Measurements from ENCODE around the gene C2orf76. TPM values are rescaled to one million over a fixed set of nuclear protein-coding genes. Genes with fewer than 3 reads are reported as not detected.

Gene C2orf76
- total RNA-seq, 1 donor from 2014 or later, result 3.0 TPM

DNA sequence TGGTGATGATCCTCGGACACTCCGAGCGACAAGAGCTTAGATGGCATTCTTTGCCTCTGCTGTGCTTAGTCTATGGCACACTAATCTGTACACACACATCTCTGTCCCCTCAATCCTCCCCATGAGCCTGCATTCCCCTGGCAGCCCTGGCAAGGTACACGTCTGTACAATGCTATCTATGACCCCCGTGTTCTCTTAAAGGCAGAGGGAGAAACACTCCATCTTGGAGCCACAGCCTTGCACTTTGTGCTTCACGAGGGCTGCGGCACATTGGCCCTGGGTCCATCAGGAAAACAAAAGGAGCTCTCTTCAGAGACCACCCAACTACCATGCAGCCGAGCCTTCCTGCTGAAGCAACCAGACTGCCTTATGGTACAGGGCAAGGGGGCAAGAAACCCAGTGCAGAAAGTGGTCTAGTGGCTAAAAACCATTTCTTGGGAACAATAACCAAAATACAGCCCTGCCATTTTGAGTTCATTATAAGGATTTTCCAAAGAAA, 100.5 kb downstream of the C2orf76 start:
- ATAC-seq, result no peak
- peak; percentile 29 for DNase-seq (ENCODE audit: low spot score)

GRCh38 chr2:119265693-119266066, 101.0 kb downstream of the C2orf76 start:
- no peak for ATAC-seq
- DNase-seq (ENCODE audit: low spot score), result no peak

DNA sequence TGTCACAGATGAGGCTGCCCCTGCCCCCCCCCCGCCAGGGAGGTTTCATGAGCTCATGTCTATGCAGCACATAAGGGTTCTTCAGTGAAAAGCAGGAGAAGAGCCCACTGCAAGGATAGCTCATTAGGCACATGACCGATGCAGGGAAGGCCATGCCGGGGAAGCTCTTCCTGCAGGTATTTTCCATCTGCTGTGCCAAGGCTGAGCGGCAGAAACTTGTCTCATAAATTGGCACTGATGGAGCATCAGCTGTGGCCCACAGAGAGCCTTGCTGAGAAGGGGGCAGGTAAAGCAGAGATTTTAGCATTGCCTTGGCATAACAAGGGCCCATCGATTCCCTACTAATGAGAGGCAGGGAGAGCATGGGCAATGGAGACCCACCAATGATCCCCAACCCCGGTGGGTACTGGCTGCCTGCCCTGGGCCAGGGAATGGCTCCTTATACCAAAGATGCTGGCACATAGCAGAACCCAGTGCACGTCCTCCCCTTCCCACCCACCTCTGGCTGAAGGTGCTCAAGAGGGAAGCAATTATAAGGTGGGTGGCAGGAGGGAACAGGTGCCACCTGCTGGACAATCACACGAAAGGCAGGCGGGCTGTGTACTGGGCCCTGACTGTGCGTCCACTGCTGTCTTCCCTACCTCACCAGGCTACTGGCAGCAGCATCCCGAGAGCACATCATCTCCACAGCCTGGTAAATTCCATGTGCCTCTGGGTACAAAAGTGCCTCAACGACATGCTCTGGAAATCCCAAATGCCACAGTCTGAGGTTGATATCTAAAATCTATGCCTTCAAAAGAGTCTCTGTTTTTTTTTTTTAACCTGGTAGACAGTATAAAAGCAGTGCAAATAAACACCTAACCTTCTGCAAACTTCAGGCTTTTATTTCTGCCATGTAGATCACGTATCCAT, 101.6 kb downstream of the C2orf76 start:
- DNase-seq (ENCODE audit: low spot score) (peak; percentile 56), ATAC-seq (peak; percentile 91)

- DNase-seq (ENCODE audit: low spot score) (no peak), ATAC-seq (no peak)
Observed at GRCh38 chr2:119263656-119264055, 103.0 kb downstream of the C2orf76 start.

- DNase-seq (ENCODE audit: low spot score) (no peak), ATAC-seq (no peak)
Observed at GRCh38 chr2:119263025-119263424, 103.6 kb downstream of the C2orf76 start.

DNA sequence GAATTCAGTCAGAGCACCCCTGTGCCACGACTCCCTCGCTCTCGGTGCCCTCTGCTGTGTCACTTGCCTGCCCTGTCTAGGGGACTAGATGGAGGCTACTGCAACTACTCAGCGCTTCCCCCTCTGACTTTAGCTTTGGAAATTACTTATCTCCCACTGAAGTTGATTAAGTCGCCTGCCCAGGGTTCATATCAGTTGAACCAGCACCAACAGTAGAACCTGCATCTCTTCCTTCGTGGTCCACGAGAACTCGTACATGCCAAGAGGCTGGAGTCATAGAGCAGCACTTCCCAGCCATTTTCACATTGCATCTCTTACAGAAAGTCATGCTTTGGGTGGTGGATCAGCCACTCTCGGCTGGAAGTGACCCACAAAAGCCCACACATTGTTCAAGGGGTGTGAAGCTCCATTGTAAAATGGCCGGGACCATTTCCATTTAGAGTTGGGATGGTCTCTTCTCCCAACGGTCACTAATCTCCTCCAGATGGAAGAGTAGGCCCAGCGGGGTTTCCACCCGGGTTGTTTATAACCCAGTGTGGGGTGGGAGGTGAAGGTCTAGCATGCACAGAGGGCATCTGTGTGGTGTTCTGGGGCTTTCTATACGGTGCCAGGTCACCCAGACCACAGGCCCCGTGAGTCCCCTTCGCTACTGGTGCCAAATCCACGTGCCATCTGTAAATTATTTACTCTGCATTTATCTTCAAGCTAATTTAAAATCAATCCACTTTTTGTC, 105.0 kb downstream of the C2orf76 start:
- DNase-seq (ENCODE audit: low spot score) (no peak), ATAC-seq (no peak)

DNA sequence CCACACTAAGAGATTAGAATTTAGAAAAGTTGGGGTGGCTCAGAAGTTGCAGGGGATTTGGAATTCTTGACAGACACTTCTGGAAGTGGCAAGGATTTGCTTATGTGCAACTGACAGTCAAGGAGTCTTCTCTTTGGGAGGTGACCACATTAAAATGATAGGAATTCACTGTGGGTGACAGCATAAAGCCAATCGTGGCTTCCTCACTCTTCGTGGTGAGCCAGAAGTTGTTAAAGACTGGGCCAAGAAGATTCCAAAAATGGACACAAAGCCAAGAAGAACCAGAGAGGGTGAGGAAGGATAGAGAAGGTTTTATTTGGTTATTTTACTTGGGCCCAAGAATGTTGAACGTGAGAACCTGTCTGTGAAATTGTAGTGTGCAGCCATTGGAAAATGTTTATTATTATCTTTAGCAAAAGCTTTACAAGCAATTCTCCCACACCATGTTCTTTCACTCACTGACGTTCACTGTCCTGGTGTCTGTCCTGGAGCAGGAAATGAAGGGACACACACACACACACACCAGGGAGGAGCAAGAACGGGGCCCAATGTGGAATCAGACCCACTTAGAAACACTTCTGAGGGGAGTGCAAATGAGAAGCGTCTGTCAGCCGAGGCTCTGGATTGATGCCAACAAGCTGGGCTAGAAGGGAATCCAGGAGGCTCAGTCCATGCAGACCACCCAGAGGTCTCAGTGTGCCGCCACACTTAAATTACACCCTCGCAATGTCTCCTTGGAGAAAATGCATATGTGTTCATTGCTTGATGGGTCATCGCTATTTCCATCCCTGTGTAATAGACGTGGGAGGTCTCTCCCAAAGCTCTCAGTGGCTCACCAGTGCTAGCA, 105.8 kb downstream of the C2orf76 start:
- DNase-seq (ENCODE audit: low spot score) (no peak), ATAC-seq (no peak)

GRCh38 chr2:119259296-119259860, 107.3 kb downstream of the C2orf76 start:
- ATAC-seq (no peak), DNase-seq (ENCODE audit: low spot score) (no peak)

GRCh38 chr2:119257198-119257597, 109.4 kb downstream of the C2orf76 start:
- no peak for ATAC-seq
- DNase-seq (ENCODE audit: low spot score), result no peak

DNA sequence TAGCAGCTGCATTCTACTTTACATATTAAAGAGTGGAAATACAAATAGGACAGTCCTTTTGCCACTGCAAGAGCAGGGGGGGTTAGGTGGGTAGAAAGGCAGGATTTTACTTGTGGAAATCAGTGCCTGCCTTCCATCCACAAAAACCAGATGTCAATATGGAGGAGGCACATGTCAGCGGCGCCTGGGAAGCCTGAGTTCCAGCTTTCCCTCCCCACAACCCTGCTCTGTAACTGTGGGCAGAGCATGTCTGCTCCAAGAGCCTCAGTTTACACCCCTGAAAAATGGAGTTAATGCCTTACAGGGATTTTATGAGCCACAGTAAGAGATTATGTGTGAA, 110.1 kb downstream of the C2orf76 start:
- DNase-seq (ENCODE audit: low spot score) (no peak), ATAC-seq (no peak)

DNA sequence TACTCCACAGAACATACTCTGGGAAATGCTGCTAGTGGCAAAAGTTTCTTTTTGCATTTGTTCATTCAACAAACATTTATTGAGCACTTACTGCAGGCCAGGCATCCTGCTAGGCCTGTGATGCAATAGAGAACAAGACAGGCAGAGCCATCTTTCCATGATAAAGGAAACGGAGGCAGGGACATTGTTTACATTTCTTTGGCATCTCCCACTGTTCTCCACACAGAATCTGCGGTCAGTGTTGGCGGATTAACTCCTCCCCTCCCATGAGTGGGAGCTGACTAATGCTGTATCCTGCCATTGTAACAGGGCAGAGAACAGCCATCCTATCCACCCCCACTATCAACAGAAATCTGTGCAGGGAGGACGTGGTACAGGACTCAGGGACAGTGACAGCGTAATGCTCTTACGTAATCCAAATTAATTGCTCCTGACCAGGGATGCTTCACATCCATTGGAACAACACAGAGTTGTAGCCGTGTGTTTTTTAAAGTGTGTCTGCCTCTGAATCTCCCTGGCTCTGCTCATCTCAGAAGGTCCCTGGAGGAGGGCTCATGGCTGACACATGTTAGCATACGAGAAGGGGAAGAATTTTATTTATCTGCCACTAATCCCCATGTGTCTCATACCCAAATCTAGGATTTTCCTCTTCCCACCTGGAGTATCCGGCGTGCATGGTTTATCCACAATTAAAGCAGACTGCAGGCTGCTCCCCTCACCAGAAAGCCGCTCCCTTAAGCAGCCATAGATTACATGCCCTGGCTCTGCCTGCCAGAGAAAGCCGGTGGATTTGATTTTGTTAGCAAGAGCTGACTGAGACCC, 110.7 kb downstream of the C2orf76 start:
- peak; percentile 64 for ATAC-seq
- DNase-seq (ENCODE audit: low spot score), result no peak

DNA sequence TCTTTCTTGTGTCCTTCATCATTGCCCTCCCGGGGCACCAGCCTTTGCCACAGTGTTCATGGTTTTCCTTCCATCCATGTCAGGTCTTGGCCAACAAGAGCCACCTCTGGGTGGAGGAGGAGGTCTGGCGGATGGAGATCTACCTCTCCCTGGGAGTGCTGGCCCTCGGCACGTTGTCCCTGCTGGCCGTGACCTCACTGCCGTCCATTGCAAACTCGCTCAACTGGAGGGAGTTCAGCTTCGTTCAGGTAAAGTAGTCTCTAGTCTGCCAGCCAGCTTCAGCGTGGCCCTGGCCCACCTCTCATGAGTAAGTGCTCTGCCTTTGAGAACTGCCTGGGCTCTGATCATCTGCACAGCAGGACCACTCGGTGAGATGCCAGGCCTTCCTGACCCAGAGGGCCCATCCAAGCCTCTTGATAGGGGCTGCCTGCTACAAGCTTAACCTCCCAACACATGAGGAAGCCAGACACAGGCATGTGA, 112.0 kb downstream of the C2orf76 start:
- no peak for ATAC-seq
- no peak for DNase-seq (ENCODE audit: low spot score)

DNA sequence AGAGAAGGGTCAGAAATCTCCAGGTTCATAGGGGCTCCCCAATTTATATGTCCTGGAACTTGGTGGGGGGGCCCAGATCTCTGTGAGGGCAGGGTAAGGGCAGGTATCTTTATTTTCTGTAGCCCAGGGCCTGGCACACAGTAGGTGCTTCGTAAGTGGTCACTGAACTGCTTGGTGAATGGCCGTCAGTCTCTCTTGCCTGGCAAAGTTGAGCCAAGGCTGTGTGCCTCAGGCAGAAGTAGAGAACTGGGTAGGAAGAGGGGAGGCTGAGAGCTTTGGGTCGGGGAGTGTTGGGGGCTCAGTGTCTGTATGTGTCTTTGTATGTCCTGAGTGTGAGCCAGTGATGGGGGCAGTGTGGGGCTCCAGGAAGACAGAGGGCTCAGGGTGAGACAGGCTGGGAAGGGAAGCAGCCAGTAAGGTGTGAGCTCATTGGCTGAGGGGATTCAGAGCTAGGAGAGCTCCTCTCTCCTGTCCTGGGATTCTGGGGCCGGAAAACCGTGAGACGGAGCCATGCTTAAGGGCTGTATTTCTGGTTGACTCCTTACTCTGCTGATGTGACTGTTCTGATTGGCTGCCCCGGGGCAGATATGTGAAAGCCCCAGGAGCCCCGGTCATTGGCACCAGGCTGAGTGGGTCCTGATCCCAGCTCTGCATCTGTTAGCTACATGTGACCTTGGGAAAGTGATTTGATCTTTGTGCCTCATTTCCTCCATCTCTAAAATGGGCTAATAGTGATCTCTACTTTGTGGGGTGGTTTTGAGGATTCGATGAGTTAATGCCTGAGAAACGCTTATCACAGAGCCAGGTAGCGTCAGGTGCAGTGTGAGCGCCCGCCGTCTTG, 112.7 kb downstream of the C2orf76 start:
- ATAC-seq (no peak), DNase-seq (ENCODE audit: low spot score) (no peak)

DNA sequence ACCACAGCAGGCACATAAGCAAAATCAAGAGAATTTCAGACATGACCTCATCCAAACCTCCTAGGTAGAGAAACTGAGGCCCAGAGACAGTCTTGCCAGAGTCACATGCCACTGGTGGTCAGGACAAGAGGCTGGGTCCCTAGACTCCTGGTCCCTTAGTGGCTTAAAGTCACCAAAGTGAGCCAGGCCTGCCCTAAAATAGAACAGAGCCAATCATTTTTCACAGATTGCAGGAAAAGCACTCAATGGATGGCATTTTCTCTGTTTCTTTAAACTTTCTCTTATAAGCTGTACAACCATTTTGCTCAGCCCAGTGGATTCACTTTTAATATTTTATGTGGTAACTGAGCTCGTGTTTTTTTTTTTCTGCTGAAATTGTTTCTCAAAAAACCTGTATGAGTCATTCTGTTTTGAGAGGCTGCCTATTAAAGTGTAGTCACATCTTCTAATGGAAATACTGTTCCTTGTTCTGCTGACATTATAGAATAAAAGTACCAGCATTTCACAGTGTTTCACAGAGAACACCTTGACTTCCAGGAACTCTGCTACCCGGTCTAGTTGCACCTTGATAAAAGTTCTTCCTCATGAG, 113.4 kb downstream of the C2orf76 start:
- ATAC-seq (no peak), DNase-seq (ENCODE audit: low spot score) (no peak)
